RWPE1 (cell line): ENCODE measurements around the gene EFNA5.

Experiments
- CTCF ChIA-PET: fragments of 350-600 bp; sonication (Branson Sonifier 250); formaldehyde crosslinking; extraction: SDS; loops from one replicate; lab custom pipeline; 2021; lab: Yijun Ruan, JAX
- POLR2A ChIA-PET: fragments of 400-600 bp; formaldehyde crosslinking; extraction: SDS; loops from one replicate; lab custom pipeline; 2020; ENCODE audit warnings: antibody characterized with exemption; ENCODE audit not compliant: low non-redundant PET; lab: Yijun Ruan, JAX
- DNase-seq: peaks from one replicate; pipeline ENCODE4 v3.0.0; 2012; ENCODE audit warnings: low spot score
- H3K27ac ChIP-seq: fragments of 450-650 bp; 2 replicates; pipeline ENCODE4 v1.5.1; 2017
- CTCF ChIP-seq: fragments of 450-650 bp; conservative IDR thresholded peaks from 2 replicates; pipeline ENCODE4 v1.5.1; 2017; ENCODE audit warnings: low read depth, mild to moderate bottlenecking

The EFNA5 gene

GRCh38 chr5:107616213-107616612 is 54.5 kb downstream of the EFNA5 start:
- no peak for DNase-seq
- TF ChIP-seq CTCF, result no peak
- ChIA-PET CTCF (no interaction called here), POLR2A (no interaction called here)
- H3K27ac ChIP-seq, result no peak overlapping the region

GRCh38 chr5:107615299-107615817 is 55.4 kb downstream of the EFNA5 start:
- no peak overlapping the region for H3K27ac ChIP-seq
- ChIA-PET POLR2A (no interaction called here), CTCF (interaction anchor here (0.7 kb wide), 1 partner anchor 737 kb away, joined by 3 read pairs; no protein-coding TSS in a partner anchor)
- no peak for DNase-seq
- no peak for TF ChIP-seq CTCF

- DNase-seq, result no peak
- ChIA-PET POLR2A (no interaction called here), CTCF (no interaction called here)
- TF ChIP-seq CTCF, result no peak
- no peak overlapping the region for H3K27ac ChIP-seq
Measured at GRCh38 chr5:107612541-107612940, 58.2 kb downstream of the EFNA5 start.

- TF ChIP-seq CTCF, result no peak
- DNase-seq, result no peak
- H3K27ac ChIP-seq, result no peak overlapping the region
- CTCF ChIA-PET, result interaction anchor here (0.6 kb wide), 1 partner anchor 19 kb away, joined by 3 read pairs; no protein-coding TSS in a partner anchor
- POLR2A ChIA-PET, result no interaction called here
Measured at GRCh38 chr5:107610798-107611197, 59.9 kb downstream of the EFNA5 start.

GRCh38 chr5:107607671-107608345 is 62.9 kb downstream of the EFNA5 start:
- POLR2A ChIA-PET, result no interaction called here
- no peak for DNase-seq

GRCh38 chr5:107607196-107607595 is 63.5 kb downstream of the EFNA5 start:
- no peak for TF ChIP-seq CTCF
- CTCF ChIA-PET, result interaction anchor here (0.5 kb wide), 1 partner anchor 937 kb away, joined by 4 read pairs; no protein-coding TSS in a partner anchor
- POLR2A ChIA-PET, result no interaction called here
- H3K27ac ChIP-seq, result no peak overlapping the region
- no peak for DNase-seq

More at GRCh38 chr5:107607671-107608345, 62.9 kb downstream of the EFNA5 start:
- TF ChIP-seq CTCF, result no peak
- no peak overlapping the region for H3K27ac ChIP-seq
- CTCF ChIA-PET, result interaction anchor here (0.6 kb wide), 1 partner anchor 323 kb away, joined by 4 read pairs; no protein-coding TSS in a partner anchor
